Neuronal stem cell (in vitro differentiated cells): ENCODE results near the gene UGDH.
"Not testable (repeated sequence)": the region's sequence is repeated elsewhere in the genome, so short reads cannot be mapped to it uniquely, and the experiment has no call there.

Experiments used
- DNase-seq: peaks from one replicate; pipeline ENCODE4 v3.0.0-alpha.2; 2013; ENCODE audit warnings: low spot score
- H2AFZ ChIP-seq: one replicate; pipeline ENCODE4 v1.6.1; 2013; ENCODE audit warnings: mild to moderate bottlenecking, low read length, inconsistent platforms
- H2AK5ac ChIP-seq: 2 replicates; pipeline ENCODE4 v1.6.1; 2013; ENCODE audit warnings: low read depth, mild to moderate bottlenecking, inconsistent platforms, low read length, moderate library complexity, mixed read lengths
- H2BK120ac ChIP-seq: 2 replicates; pipeline ENCODE4 v1.6.1; 2013; ENCODE audit warnings: low read depth, mild to moderate bottlenecking, inconsistent platforms, low read length, moderate library complexity, mixed read lengths
- H2BK12ac ChIP-seq: one replicate; pipeline ENCODE4 v1.6.1; 2013; ENCODE audit warnings: low read length, inconsistent platforms
- H2BK15ac ChIP-seq: 2 replicates; pipeline ENCODE4 v1.6.1; 2013; ENCODE audit warnings: mild to moderate bottlenecking, low read length, inconsistent platforms, mixed read lengths
- H2BK5ac ChIP-seq: one replicate; pipeline ENCODE4 v1.6.1; 2013; ENCODE audit warnings: inconsistent platforms, mild to moderate bottlenecking, low read length, moderate library complexity
- H3K14ac ChIP-seq: one replicate; pipeline ENCODE4 v1.6.1; 2013; ENCODE audit warnings: low read length, inconsistent platforms
- H3K18ac ChIP-seq: 2 replicates; pipeline ENCODE4 v1.6.1; 2013; ENCODE audit warnings: low read length, inconsistent platforms
- H3K23ac ChIP-seq: 2 replicates; pipeline ENCODE4 v1.6.1; 2013; ENCODE audit warnings: low read depth, mild to moderate bottlenecking, mixed read lengths, low read length, inconsistent platforms; ENCODE audit not compliant: poor library complexity
- H3K27ac ChIP-seq: replicated peaks from 3 replicates; pipeline ENCODE4 v1.5.1; 2013; ENCODE audit warnings: low read length, inconsistent platforms
- H3K27me3 ChIP-seq, 3 experiments: 2 replicates each; pipeline ENCODE4 v1.6.1; 2013; ENCODE audit warnings: low read length in 3 of 3, mild to moderate bottlenecking in 2 of 3, inconsistent platforms in 1 of 3, low read depth in 1 of 3, mixed read lengths in 1 of 3, moderate library complexity in 1 of 3; ENCODE audit not compliant: control insufficient read depth in 3 of 3, insufficient read depth in 3 of 3
- H3K36me3 ChIP-seq, 2 donors: replicated peaks in 1 of 2; 2 replicates each; pipeline ENCODE4 v1.6.1; 2013; ENCODE audit warnings: low read length in 2 of 2; ENCODE audit not compliant: control insufficient read depth in 2 of 2, insufficient read depth in 2 of 2
- H3K4ac ChIP-seq: 2 replicates; pipeline ENCODE4 v1.6.1; 2013; ENCODE audit warnings: inconsistent platforms, mild to moderate bottlenecking, low read length, moderate library complexity
- H3K4me1 ChIP-seq, 2 donors: 1 replicate in 1 of 2; 2 replicates in 1 of 2; pipeline ENCODE4 v1.6.1; 2013; ENCODE audit warnings: low read length in 2 of 2, low read depth in 1 of 2; ENCODE audit not compliant: control insufficient read depth in 2 of 2, insufficient read depth in 1 of 2
- H3K4me2 ChIP-seq: one replicate; pipeline ENCODE4 v1.6.1; 2013; ENCODE audit warnings: mild to moderate bottlenecking, low read length, inconsistent platforms; ENCODE audit not compliant: insufficient read depth, poor library complexity, severe bottlenecking
- H3K4me3 ChIP-seq, 2 donors: 2 replicates each; pipeline ENCODE4 v1.5.1; 2013; ENCODE audit warnings: low read length in 2 of 2, mild to moderate bottlenecking in 2 of 2, inconsistent platforms in 1 of 2, moderate library complexity in 1 of 2
- H3K79me1 ChIP-seq: one replicate; pipeline ENCODE4 v1.6.1; 2013; ENCODE audit warnings: low read depth, mild to moderate bottlenecking, inconsistent platforms, low read length, moderate library complexity
- H3K9ac ChIP-seq: one replicate; pipeline ENCODE4 v1.6.1; 2013; ENCODE audit warnings: mild to moderate bottlenecking, low read depth, low read length, inconsistent platforms; ENCODE audit not compliant: poor library complexity
- H3K9me3 ChIP-seq, 2 donors: replicated peaks in 1 of 2; 2 replicates each; pipeline versions ENCODE3 to v1.6.1; 2013; ENCODE audit warnings: low read length in 2 of 2, mild to moderate bottlenecking in 2 of 2, inconsistent platforms in 1 of 2, low read depth in 1 of 2, mixed read lengths in 1 of 2, moderate library complexity in 1 of 2; ENCODE audit not compliant: control insufficient read depth in 2 of 2, insufficient read depth in 1 of 2
- H4K8ac ChIP-seq: one replicate; pipeline ENCODE4 v1.6.1; 2013; ENCODE audit warnings: low read depth, mild to moderate bottlenecking, inconsistent platforms, low read length, moderate library complexity
- H4K91ac ChIP-seq: one replicate; pipeline ENCODE4 v1.6.1; 2013; ENCODE audit warnings: low read length, low read depth, mild to moderate bottlenecking, inconsistent platforms; ENCODE audit not compliant: poor library complexity
- WGBS, 2 donors: extraction: QIAGEN DNeasy Blood & Tissue Kit; methylation state at CpG; one replicate each; pipeline ENCODE4 v1.1.7; 2013; ENCODE audit warnings: missing lambda C conversion rate in 2 of 2, mixed read lengths in 1 of 2; ENCODE audit not compliant: insufficient read length in 2 of 2, insufficient replicate concordance in 1 of 2; ENCODE audit errors: extremely low coverage in 2 of 2; 5-methylcytosine and 5-hydroxymethylcytosine counted together

Gene UGDH

GRCh38 chr4:39504538-39504937 is 22.7 kb downstream of the UGDH start:
- H3K79me1 ChIP-seq: no peaks in the 10 kb centered on the region
- no peak overlapping the region for H3K4me3 ChIP-seq

DNA sequence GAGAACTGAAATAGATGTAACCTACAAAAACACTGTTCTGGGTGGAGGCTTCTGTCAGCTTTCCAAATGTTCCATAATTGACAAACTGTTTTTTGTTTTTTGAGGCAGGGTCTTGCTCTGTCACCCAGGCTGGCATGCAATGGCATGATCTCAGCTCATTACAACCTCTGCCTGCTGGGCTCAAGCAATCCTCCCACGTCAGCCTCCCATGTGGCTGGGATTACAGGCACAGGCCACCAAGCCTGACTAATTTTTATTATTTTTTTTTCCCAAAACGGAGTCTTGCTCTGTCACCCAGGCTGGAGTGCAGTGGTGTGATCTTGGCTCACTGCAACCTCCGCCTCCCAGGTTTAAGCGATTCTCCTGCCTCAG is 24.6 kb downstream of the UGDH start:
- not testable (repeated sequence) for H2AFZ ChIP-seq, H3K23ac ChIP-seq, H3K4me2 ChIP-seq, H3K79me1 ChIP-seq, H3K4me3 ChIP-seq, H2AK5ac ChIP-seq, H3K9me3 ChIP-seq, H3K27ac ChIP-seq, H3K4me1 ChIP-seq, H3K14ac ChIP-seq, H2BK120ac ChIP-seq, H4K91ac ChIP-seq, H4K8ac ChIP-seq, H3K27me3 ChIP-seq, H2BK5ac ChIP-seq, H2BK12ac ChIP-seq, H3K18ac ChIP-seq, DNase-seq, H3K9ac ChIP-seq, H2BK15ac ChIP-seq, H3K4ac ChIP-seq
- H3K36me3 ChIP-seq: peaks cover 26 to 93% of the 10 kb centered on the region in 2 donors
- WGBS, 2 donors: no CpG with 5 or more reads among the region's 4 CpGs

More at GRCh38 chr4:39504538-39504937, 22.7 kb downstream of the UGDH start:
- Histone ChIP-seq H3K9ac (no peak overlapping the region), H3K18ac (no peak overlapping the region), H4K8ac (no peak overlapping the region), H3K23ac (no peak overlapping the region), H4K91ac (no peak overlapping the region), H3K27ac (no peak overlapping the region), H3K27me3 (no peaks in the 10 kb centered on the region), H3K4me1 (no peaks in the 10 kb centered on the region), H2AK5ac (no peak overlapping the region), H2BK5ac (no peak overlapping the region), H2BK15ac (no peak overlapping the region), H3K4me2 (no peak overlapping the region), H2BK12ac (no peak overlapping the region), H2BK120ac (no peak overlapping the region), H3K36me3 (peaks cover 39 to 94% of the 10 kb centered on the region in 2 donors), H3K9me3 (no peaks in the 10 kb centered on the region), H2AFZ (no peak overlapping the region), H3K4ac (no peak overlapping the region), H3K14ac (no peak overlapping the region)
- DNase-seq: no peak
- WGBS, 2 donors: no CpG with 5 or more reads among the region's 2 CpGs

DNA sequence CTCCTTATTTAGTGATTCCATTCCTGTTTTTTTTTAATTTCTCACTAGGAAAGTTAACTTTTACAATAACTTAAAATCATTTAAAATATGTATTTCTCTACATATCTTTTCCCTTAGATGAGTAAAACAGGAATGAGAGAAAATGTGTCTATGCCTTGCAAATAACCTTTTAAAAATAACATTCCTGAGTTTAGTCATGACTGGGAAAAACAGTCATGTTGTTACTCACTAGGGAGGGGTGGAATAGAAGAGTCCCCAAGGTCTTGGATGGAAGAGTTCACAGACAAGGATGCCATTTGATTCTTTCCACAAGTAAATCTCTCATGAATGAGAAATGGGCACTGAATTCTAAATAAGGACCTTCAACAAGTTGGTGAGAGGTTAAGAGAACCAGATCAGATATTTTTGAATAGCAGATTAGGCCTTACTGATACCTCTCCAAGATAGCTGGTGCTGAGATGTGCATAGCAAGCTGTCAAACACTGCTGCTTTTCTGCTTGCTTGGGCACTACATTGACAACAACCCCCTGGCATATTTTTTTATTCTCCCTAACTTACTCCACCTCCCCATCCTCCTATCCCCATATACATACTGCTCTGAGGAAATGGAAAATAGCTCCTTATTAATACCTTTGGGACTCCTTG is 25.1 kb downstream of the UGDH start:
- Histone ChIP-seq H2AFZ (no peak overlapping the region), H3K9me3 (no peaks in the 10 kb centered on the region), H3K23ac (no peak overlapping the region), H2BK12ac (no peak overlapping the region), H2BK5ac (no peak overlapping the region), H2BK120ac (no peak overlapping the region), H3K14ac (no peak overlapping the region), H3K4ac (no peak overlapping the region), H3K27ac (no peak overlapping the region), H4K8ac (no peak overlapping the region), H3K4me2 (no peak overlapping the region), H3K4me1 (no peaks in the 10 kb centered on the region), H3K36me3 (peaks cover 22 to 88% of the 10 kb centered on the region in 2 donors), H2AK5ac (no peak overlapping the region), H3K4me3 (no peak overlapping the region), H3K79me1 (no peaks in the 10 kb centered on the region), H3K27me3 (no peaks in the 10 kb centered on the region), H2BK15ac (no peak overlapping the region), H3K18ac (no peak overlapping the region), H4K91ac (no peak overlapping the region), H3K9ac (no peak overlapping the region)
- no peak for DNase-seq

GRCh38 chr4:39498727-39499020 is 28.6 kb downstream of the UGDH start:
- Histone ChIP-seq H2BK15ac (no peak overlapping the region), H3K27ac (no peak overlapping the region), H3K27me3 (no peaks in the 10 kb centered on the region), H3K4me1 (no peaks in the 10 kb centered on the region), H2AFZ (no peak overlapping the region), H2AK5ac (no peak overlapping the region), H3K4ac (no peak overlapping the region), H2BK12ac (no peak overlapping the region), H4K8ac (no peak overlapping the region), H3K36me3 (peaks cover 7 to 53% of the 10 kb centered on the region in 2 donors), H4K91ac (no peak overlapping the region), H3K14ac (no peak overlapping the region), H3K4me2 (no peak overlapping the region), H2BK120ac (no peak overlapping the region), H3K79me1 (no peaks in the 10 kb centered on the region), H3K9me3 (no peaks in the 10 kb centered on the region), H3K4me3 (no peak overlapping the region), H3K9ac (no peak overlapping the region), H2BK5ac (no peak overlapping the region), H3K18ac (no peak overlapping the region), H3K23ac (no peak overlapping the region)
- DNase-seq: no peak
